Kidney epithelial cell (primary cell): ENCODE data around the gene PEPD. TPM values are rescaled to one million over a fixed set of nuclear protein-coding genes. Genes with fewer than 3 reads are reported as not detected.

Experiments used
- DNase-seq: peaks from one replicate; pipeline ENCODE4 v3.0.0-alpha.2; 2010; ENCODE audit warnings: low read depth
- H3K27me3 ChIP-seq: 2 replicates; pipeline ENCODE4 v1.6.0; 2011; ENCODE audit warnings: low read length; ENCODE audit not compliant: control insufficient read depth, insufficient read depth
- H3K36me3 ChIP-seq: 2 replicates; pipeline ENCODE4 v1.5.1; 2011; ENCODE audit warnings: low read length; ENCODE audit not compliant: control insufficient read depth, insufficient read depth
- H3K4me3 ChIP-seq: 2 replicates; pipeline ENCODE4 v1.5.1; 2011; ENCODE audit warnings: low read depth, mild to moderate bottlenecking, control low read depth, low read length
- total RNA-seq: library from RNA; depleted of rRNA; stranded (reverse); fragments of >200 nt; gene quantifications from 2 replicates; pipeline ENCODE4 v1.2.3, GENCODE V29; 2015
- TF ChIP-seq, protein P1 (sequence below): IDR thresholded peaks from 2 replicates; pipeline ENCODE4 v1.5.1; 2011; ENCODE audit warnings: mild to moderate bottlenecking, moderate library complexity, low read length, control low read depth, inconsistent platforms; ENCODE audit not compliant: insufficient read depth, poor library complexity, severe bottlenecking

PEPD gene
- total RNA-seq, 1 donor from 2014 or later = 88.6 TPM

DNA sequence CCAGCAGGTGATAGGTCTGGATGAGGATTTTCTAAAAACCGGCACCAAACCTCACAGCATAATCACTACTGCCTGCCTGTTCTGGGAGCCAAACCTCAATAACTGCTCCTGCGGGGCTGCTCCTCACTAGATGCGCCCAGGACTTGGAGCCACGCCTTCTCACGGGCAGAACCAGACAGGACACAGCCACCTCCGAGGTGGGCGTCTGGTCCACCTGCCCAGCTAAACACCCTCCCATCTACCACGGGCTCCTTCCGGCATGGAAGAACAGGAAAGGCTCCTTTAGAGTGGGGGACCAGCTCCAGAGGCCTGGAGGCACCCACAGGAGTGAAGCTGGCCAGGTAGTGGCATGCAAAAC is 73.5 kb downstream of the PEPD start:
- no peak for DNase-seq
- Histone ChIP-seq H3K4me3 (no peak overlapping the region), H3K27me3 (no peaks in the 10 kb centered on the region), H3K36me3 (no peaks in the 10 kb centered on the region)
- TF ChIP-seq, protein P1, sequence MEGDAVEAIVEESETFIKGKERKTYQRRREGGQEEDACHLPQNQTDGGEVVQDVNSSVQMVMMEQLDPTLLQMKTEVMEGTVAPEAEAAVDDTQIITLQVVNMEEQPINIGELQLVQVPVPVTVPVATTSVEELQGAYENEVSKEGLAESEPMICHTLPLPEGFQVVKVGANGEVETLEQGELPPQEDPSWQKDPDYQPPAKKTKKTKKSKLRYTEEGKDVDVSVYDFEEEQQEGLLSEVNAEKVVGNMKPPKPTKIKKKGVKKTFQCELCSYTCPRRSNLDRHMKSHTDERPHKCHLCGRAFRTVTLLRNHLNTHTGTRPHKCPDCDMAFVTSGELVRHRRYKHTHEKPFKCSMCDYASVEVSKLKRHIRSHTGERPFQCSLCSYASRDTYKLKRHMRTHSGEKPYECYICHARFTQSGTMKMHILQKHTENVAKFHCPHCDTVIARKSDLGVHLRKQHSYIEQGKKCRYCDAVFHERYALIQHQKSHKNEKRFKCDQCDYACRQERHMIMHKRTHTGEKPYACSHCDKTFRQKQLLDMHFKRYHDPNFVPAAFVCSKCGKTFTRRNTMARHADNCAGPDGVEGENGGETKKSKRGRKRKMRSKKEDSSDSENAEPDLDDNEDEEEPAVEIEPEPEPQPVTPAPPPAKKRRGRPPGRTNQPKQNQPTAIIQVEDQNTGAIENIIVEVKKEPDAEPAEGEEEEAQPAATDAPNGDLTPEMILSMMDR = no peak

DNA sequence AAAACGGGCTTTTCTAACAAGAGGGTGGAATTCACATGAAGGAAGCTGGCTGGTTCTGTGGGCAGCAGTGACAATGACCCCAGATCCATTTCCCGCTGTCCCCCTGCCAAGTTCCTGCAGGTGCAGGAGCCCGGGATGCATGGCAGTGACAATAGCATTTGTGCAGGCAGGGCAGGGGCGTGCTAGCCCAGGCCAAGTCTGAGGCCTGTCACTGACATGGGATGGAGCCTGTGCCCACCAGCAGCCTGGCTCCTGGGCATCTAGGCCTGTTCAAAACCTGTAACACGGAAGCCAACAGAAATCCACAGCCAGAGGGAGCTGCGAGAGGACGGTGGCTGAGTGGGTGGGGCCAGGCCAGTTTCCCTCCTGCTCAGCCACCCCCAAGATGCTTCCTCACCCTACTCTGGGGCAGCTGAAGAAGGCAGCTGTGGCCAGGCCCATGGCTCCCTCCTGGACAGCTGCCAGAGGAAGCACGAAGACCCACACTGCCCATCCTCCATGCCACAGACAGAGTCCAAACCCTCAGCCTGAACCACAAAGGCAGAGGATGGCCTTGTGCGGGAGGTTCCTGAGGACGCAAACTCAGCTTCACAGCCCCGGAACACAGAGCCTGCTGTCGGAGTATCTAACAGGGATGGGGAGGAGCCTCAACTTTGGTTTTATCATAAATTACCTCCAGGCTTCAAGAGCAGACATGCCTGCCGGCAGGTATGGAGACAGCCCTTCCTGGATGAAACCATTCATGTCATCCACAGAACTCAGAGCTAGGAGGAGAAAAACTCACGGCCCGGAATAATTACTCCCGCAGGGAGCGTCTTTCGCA is 74.0 kb downstream of the PEPD start:
- no peak overlapping the region for H3K4me3 ChIP-seq
- no peaks in the 10 kb centered on the region for H3K36me3 ChIP-seq
- no peak for DNase-seq
- no peaks in the 10 kb centered on the region for H3K27me3 ChIP-seq
- TF ChIP-seq, protein P1 = no peak

DNA sequence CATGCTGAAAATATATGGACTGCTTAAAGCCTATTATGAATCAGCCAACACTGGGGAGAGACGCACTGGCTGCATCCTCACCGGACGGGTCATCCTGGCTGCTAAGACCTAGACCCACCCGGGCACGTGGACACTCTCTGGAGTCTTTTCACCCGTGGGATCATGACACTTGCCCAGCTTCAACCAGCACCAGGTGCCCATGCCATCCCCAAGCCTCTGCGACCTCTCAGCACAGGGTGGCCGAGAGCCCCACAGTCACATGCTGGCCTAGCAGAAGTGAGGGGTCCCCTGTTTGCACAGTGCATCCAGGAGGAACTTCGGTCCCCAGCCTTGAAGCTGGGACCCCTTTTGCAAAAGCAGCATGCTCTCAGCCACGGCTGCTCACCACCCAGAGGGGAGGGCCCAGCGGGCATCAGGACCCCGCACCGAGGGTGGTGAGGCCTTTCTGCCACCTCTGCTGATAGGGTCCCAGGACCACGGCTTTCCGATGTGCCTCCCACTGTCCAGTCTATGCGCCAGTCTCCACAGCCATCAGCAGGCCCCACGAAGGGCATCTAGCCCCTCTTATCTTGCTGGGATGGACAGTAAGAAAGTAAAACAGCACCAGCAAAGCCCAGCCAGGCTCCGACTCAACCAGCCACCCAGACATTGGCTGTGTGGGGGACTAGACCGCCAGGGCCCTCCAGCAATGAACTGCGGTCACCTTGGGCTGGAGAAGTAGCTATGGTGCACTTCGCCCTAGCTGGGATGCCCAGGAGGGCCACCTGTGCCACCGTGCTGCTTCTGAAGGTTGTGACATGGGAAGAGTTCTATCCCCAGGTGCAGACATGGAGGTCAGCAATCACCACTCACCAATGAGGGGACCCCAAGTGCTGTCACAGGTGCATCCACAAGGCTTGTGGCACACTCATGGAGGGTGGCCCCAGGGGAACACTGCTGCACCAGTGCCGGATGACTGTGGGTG is 75.0 kb downstream of the PEPD start:
- TF ChIP-seq, protein P1 = no peak
- Histone ChIP-seq H3K4me3 (no peak overlapping the region), H3K36me3 (no peaks in the 10 kb centered on the region), H3K27me3 (no peaks in the 10 kb centered on the region)
- DNase-seq = no peak

DNA sequence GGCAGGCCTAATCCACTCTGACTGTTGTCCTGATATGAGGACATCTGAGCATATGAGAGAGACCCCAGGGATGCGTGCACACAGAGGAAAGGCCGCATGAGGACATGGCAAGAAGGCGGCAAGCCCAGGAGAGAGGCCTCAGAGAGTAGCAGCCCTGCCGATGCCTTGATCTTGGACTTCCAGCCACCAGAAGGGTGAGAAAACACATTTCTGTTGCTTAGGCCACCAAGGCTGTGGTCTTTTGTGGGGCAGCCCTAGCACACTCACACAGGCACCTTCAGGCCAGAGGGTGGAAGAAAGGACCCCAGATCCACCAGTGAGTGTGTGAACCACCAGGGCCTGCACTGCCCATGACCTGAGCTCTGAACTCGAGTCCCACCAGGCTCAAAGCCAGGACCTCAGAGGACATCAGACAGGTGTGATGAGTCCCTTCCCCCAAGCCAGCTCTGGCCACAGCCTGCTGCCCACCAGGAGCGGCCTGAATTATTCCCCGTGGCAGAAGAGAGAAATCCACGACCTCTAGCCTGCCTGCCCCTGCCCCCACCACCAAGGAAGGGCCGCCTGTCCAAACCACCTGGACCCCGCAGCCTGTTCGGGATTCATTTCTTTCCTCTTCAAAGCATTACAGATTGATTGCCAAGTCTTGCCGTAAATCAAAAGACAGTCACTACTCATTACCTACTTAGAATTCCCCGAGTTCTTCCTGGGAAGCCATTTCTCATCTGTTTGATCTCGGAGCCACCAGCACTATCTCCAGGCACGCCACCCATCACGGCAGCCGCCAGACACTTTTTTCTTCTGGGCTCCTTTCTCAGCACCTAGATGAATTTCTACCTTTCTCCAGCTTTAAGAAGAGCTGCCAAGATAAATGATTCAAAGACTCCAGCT is 75.9 kb downstream of the PEPD start:
- no peaks in the 10 kb centered on the region for H3K36me3 ChIP-seq
- H3K4me3 ChIP-seq = no peak overlapping the region
- DNase-seq = no peak
- H3K27me3 ChIP-seq = no peaks in the 10 kb centered on the region
- TF ChIP-seq, protein P1 = no peak

DNA sequence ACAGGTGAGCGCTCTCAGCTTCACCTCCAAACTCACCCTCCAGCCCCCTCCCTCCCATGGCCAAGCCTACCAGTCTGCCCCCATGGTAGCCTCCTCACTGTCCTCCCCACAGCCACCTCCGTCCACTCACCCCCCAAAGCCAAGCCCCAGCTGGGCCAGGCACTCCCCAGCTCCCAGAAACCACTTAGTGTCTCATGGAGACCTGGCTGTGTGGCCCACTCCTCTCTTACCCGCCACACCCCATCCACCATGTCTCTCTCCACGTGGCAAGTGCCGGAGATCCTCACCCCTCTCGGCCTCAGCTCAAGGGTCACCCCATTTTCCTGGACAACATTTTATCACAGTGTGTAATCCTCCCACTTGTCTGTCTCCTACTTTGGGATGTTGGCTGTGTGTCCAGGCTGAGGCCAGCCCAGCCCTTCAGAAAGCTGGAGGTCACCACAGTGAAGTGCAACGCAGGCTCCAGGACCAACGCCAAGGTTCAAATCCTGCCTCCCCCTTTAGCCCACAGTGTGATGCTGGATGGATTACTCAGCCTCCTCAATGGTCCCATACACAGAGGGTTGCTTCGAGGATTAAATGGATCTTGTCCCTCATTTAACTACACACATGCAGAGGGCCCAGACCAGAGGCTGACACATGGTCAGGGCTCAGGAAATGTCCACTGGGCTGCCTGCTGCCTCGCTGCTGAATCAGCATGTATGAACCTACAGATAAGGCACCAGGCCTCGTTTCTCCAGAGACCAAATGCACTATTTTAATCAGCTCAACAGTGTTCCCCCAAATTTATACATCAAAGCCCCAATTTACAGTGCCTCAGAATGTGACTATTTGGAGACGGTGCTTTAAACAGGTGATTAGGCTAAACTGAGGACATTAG is 76.8 kb downstream of the PEPD start:
- no peak overlapping the region for H3K4me3 ChIP-seq
- TF ChIP-seq, protein P1 = no peak
- no peaks in the 10 kb centered on the region for H3K36me3 ChIP-seq
- DNase-seq = no peak
- no peaks in the 10 kb centered on the region for H3K27me3 ChIP-seq
